Activated CD4-positive, alpha-beta T cell treated with anti-CD3 and anti-CD28 coated beads for 24 hours (primary cell): ENCODE data around the gene CST6.

Experiments
- DNase-seq, 2 donors: peaks; one replicate each; pipeline ENCODE4 v3.0.0-alpha.2; 2020; ENCODE audit warnings: low read depth in 2 of 2

Gene CST6

DNA sequence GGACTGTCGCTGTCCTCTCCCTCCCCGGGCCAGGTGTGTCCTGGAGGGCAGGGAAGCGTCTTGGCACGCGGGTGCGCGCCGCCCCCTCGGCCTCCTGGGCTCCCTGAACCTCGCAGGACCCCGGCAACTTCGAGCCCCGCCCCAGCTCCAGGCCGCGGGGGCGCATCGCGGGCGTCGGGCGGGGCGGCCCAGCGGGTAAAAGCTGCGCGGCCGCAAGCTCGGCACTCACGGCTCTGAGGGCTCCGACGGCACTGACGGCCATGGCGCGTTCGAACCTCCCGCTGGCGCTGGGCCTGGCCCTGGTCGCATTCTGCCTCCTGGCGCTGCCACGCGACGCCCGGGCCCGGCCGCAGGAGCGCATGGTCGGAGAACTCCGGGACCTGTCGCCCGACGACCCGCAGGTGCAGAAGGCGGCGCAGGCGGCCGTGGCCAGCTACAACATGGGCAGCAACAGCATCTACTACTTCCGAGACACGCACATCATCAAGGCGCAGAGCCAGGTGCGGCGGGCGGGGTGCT lies at the start of gene CST6:
CST6 (plus strand) TSS at position 224 of the 519 bp plus-strand sequence; CDS start at position 261, 37 bp downstream.
- no peak for DNase-seq

DNA sequence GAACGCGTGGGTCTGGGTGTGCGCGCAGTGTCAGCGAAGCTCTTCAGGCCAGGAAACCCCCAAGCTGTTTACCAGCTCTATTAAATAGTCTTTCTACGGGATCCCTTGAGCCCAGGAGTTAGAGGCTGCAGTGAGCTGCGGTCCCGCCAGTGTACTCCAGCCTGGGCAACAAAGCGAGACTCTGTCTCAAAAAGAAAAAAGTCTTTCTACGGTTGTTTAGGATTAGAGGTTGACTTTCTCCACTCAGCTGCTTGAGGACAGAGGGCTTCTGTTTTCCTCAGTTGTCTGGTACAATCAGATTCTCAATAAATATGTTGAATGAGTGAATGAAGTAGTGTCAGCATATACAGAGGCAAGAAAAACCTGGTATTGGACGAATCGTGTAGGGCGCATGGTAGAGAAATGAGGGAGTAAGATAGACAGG lies 49.7 kb upstream of the CST6 start:
- DNase-seq: no peak

DNA sequence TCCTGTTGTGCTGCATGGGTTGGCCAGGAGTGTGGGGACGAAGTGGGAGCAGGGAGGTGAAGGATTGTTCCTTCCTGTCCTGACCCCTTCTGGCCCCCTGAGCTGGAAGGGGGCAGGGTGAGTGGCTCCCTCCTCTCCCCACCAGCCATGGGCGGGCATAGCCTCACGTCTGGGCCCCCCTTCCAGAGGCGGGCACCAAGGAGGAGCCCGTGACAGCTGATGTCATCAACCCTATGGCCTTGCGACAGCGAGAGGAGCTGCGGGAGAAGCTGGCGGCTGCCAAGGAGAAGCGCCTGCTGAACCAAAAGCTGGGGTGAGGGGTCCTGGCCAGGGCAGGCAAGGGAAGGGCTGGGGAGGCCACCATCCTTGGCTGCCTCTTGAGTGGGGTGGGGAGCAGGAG lies 46.9 kb upstream of the CST6 start:
- no peak for DNase-seq

DNA sequence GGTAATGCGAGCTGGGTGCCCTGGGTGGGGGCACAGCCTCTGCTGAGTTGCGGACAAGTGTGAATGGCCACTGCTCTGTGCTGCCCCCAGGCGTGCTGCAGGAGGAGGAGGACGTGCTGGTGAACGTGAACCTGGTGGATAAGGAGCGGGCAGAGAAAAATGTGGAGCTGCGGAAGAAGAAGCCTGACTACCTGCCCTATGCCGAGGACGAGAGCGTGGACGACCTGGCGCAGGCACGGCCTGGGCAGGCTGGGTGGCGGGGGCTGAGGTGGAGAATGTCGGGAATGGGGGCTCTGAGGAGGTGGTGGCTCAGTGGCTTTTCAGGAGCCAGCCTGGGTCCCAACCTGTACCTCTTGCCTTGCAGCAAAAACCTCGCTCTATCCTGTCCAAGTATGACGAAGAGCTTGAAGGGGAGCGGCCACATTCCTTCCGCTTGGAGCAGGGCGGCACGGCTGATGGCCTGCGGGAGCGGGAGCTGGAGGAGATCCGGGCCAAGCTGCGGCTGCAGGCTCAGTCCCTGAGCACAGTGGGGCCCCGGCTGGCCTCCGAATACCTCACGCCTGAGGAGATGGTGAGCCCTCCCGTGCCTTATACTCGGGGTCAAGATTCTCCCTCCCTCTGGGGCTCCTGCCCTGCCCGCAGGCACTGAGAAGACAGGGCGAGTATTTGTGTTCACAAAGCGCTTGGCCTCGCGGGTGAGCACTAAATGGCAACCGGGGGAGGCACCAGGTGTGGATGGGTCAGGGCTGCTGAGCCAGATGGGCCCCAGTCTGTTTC lies 45.6 kb upstream of the CST6 start:
- no peak for DNase-seq

GRCh38 chr11:65967329-65967934 lies 44.4 kb upstream of the CST6 start:
- DNase-seq: no peak

DNA sequence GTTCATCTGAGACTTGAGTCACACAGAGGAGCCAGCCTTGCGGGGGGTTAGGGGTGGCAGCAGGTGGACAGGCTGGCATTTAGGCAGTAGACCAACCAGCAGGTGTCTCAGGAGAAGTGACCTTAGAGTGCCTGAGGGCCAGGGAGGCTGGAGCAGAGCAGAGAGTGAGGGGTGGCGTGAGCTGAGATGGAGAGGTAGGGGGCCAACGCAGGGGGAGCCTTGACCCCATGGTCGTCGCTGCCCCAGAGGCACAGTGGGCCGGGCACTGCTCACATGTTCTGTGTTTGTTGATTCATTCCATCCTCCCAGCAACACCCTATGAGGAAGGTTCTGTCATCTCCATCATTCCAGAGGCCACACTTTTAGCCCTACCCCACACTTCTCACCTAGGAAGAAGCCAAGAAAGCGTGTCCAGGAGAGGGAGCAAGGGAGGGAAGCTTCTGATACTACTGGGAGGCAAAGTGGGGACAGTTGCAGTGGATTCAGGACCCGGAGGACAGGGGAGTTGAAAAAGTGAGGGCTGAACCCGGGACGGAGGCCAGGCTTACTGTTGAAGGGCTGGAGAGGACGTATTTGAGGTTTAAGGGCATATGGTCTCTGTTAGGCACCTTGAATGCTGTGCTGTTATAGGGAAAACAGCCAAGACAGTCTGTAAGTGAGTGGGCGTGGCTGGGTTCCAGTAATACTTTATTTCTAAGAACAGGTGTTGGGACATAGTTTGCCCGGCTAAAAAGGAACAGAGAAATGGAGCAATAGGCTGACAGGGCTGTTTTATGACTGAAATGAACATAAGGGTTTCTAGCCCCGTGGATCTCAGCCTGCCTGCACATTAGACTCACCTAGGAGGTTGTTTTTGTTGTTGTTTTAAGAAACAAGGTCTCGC lies 43.0 kb upstream of the CST6 start:
- no peak for DNase-seq

DNA sequence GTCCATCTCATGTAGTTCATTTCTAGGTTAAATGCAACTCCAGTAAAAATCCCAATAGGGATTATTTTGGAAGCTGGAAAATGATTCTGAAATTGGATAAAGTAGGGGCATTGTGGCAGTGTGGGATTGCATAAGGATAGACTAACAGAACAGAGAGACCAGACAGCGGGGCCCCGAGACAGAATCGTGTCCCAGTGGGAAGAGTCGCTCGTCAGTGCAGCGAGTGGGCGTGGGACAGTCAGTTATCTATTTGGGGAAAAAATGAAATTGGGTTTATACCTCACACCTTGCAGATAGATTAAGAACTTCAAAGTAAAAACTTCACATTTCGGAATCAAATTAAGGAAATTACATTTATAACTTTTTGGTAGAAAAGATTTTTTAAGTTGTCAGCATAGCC lies 39.7 kb upstream of the CST6 start:
- no peak for DNase-seq

DNA sequence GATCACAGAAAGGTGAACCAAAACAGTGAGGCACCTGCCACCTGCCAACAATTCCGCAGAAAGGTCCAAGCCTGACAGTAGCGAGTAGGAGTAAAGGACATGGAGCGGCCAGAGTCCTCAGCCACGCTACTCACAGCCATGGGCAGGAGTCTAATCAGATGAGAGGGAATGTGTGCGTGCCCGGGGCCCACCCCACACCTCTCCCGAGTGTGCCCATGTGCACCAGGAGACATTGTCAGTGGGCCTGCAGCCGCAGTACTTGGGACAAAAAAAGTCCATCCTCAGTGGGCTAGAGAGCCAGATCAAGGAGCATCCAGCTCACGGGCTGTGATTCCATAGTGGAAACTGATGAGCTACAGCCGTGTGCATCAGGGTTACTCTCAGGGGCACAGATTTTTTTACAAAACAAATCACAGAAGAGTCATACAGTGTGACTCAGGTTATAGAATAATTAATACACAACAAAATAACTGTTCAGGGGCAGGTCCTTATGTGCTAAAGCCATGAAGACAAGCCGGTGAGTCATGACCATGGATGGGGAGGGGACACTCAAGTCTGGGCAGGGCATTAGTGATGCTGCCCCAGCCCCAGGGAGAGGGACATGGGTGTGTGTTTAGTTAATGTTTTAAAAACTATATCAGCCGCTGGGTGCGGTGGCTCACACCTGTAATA lies 38.2 kb upstream of the CST6 start:
- no peak for DNase-seq

- no peak for DNase-seq
Observed at GRCh38 chr11:65975771-65976170, 36.0 kb upstream of the CST6 start.

GRCh38 chr11:65976216-65977176 lies 35.3 kb upstream of the CST6 start:
- no peak for DNase-seq

GRCh38 chr11:65977621-65978390 lies 34.0 kb upstream of the CST6 start:
- no peak for DNase-seq

- DNase-seq: no peak
Observed at GRCh38 chr11:65978391-65979238, 33.2 kb upstream of the CST6 start.

- no peak for DNase-seq
Observed at GRCh38 chr11:65979261-65979759, 32.5 kb upstream of the CST6 start.

GRCh38 chr11:65981101-65981740 lies 30.6 kb upstream of the CST6 start:
- DNase-seq: no peak

DNA sequence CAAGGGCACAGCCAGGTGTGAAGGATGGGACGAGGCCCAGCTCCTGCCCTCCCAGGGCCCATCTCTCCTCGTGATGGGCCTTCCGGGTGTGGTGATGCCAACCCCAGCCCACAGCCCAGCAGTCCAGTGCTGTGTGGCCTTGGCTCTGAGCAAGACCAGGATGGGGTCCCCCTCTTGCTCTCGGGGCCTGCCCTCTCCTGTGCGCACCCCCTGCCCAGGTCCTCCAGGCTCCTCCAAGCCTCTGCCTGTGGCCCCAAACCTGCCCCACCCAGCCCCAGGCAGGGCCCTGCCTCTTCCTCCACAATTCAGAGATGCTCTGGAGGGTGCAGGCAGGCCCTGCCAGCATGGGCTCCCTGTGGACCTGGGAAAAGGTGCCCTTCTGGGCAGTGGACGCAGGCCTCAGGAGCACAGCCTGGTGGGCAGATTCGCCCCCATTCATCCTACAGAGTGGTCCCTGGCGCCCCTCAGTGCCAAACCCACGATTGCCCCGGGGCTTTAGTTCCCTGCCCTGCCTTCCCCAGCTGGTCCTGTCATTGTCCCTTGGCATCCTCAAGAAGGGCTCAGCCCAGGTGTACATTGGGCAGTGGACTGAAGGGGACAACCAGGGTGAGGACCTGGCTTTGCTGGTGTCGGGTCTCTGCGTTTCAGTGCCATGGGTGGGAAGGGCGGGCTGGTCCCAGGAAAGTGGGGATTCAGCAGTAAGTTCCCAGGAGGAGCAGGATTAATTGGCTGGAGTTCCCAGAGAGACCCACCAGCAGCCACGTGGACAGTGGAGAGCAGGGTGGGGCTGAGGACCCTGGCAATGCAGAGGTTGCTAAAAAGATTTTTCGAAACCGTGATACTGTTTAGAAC lies 29.6 kb upstream of the CST6 start:
- DNase-seq: no peak

GRCh38 chr11:65982824-65983588 lies 28.8 kb upstream of the CST6 start:
- no peak for DNase-seq
